OCI-LY1 (cell line): ENCODE data around the gene CLN6.

Experiments
- H2AFZ ChIP-seq: fragments of 200-600 bp; sonication (generic), shearing (Covaris generic); 2 replicates; pipeline ENCODE4 v1.6.0; 2014; ENCODE audit warnings: antibody characterized with exemption, mild to moderate bottlenecking, low read length
- H3F3A ChIP-seq: fragments of 200-600 bp; sonication (generic), shearing (Covaris generic); 2 replicates; pipeline ENCODE4 v1.6.0; 2014; ENCODE audit warnings: mild to moderate bottlenecking, antibody characterized with exemption, low read length, moderate library complexity; ENCODE audit not compliant: insufficient read depth
- H3K27ac ChIP-seq: fragments of 200-600 bp; sonication (generic); 2 replicates; pipeline ENCODE4 v1.5.1; 2014; ENCODE audit warnings: low read length, mixed run types, mild to moderate bottlenecking, low read depth; ENCODE audit not compliant: poor library complexity, severe bottlenecking
- H3K27me3 ChIP-seq: fragments of 200-600 bp; sonication (generic); 2 replicates; pipeline ENCODE4 v1.6.0; 2014; ENCODE audit warnings: antibody characterized with exemption, mild to moderate bottlenecking, low read length, moderate library complexity; ENCODE audit not compliant: insufficient read depth
- H3K36me3 ChIP-seq: fragments of 200-600 bp; sonication (generic); 2 replicates; pipeline ENCODE4 v1.6.1; 2014; ENCODE audit warnings: mild to moderate bottlenecking, antibody characterized with exemption, low read length, moderate library complexity, mixed read lengths; ENCODE audit not compliant: insufficient read depth
- H3K4me1 ChIP-seq: fragments of 200-600 bp; sonication (generic); 2 replicates; pipeline ENCODE4 v1.5.1; 2014; ENCODE audit warnings: mild to moderate bottlenecking, low read length, moderate library complexity; ENCODE audit not compliant: insufficient read depth, severe bottlenecking
- H3K4me2 ChIP-seq: fragments of 200-600 bp; sonication (generic), shearing (Covaris generic); 2 replicates; pipeline ENCODE4 v1.6.1; 2014; ENCODE audit warnings: low read length
- H3K4me3 ChIP-seq: fragments of 200-600 bp; sonication (generic); 2 replicates; pipeline ENCODE4 v1.5.1; 2014; ENCODE audit warnings: low read length, low read depth, mild to moderate bottlenecking, mixed read lengths; ENCODE audit not compliant: poor library complexity, severe bottlenecking
- H3K79me2 ChIP-seq: fragments of 200-600 bp; shearing (Covaris generic); 2 replicates; pipeline ENCODE4 v1.6.1; 2016; ENCODE audit warnings: mixed run types, low read length, mixed read lengths; ENCODE audit not compliant: insufficient read depth
- H3K9ac ChIP-seq: fragments of 200-600 bp; sonication (generic), shearing (Covaris generic); 2 replicates; pipeline ENCODE4 v1.6.1; 2014; ENCODE audit warnings: mild to moderate bottlenecking, low read length, mixed read lengths
- H3K9me2 ChIP-seq: fragments of 200-600 bp; sonication (generic), shearing (Covaris generic); 2 replicates; pipeline ENCODE4 v1.6.1; 2014; ENCODE audit warnings: low read depth, mild to moderate bottlenecking, low read length, mixed read lengths
- H3K9me3 ChIP-seq: fragments of 200-600 bp; shearing (Covaris generic); 2 replicates; pipeline ENCODE4 v1.6.1; 2014; ENCODE audit warnings: low read length, mixed read lengths
- H4K20me1 ChIP-seq: fragments of 200-600 bp; sonication (generic), shearing (Covaris generic); 2 replicates; pipeline ENCODE4 v1.6.0; 2016; ENCODE audit warnings: mild to moderate bottlenecking, low read length; ENCODE audit not compliant: insufficient read depth
- EZH2 ChIP-seq: fragments of 200-600 bp; sonication (generic), shearing (Covaris generic); IDR thresholded peaks from 2 replicates; pipeline ENCODE4 v1.8.0; 2017; ENCODE audit warnings: borderline replicate concordance, mixed run types, mild to moderate bottlenecking, antibody characterized with exemption, low read length, moderate library complexity, mixed read lengths
- TF ChIP-seq, protein P1 (sequence below): fragments of 200-600 bp; sonication (generic), shearing (Covaris generic); IDR thresholded peaks from 2 replicates; pipeline ENCODE4 v1.5.1; 2017; ENCODE audit warnings: mild to moderate bottlenecking, antibody characterized with exemption, low read length, moderate library complexity, mixed read lengths

Gene CLN6

DNA sequence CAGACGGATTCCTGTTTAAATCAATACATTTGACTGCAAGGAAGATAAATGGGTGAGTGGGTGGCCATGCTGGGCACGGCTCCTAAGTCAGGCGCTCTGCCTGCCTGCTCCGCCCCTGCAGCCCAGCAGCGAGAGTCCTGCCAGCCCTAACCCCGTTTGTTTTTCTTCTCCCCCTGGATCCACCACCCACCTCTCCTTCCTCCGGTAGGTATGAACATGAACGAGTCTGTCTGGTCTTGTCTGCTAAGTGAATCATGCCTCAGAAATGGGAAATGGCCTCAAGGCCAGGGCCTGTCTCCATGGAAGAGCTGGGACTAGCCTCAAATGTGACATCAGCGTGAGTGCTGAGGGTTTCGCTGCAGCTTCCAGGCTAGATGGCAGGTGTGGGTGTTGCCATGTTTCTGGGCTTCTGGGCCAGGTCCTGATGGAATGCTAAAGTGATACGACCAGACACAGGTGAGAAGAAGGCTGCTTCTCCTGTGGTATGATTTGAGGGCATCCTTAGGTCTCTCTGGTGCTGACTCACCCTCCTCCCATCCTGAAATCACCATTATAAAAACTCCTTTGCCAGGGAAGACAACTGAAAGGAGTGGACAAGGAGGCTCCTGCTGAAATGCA, 42.4 kb upstream of the CLN6 start:
- TF ChIP-seq, protein P1, sequence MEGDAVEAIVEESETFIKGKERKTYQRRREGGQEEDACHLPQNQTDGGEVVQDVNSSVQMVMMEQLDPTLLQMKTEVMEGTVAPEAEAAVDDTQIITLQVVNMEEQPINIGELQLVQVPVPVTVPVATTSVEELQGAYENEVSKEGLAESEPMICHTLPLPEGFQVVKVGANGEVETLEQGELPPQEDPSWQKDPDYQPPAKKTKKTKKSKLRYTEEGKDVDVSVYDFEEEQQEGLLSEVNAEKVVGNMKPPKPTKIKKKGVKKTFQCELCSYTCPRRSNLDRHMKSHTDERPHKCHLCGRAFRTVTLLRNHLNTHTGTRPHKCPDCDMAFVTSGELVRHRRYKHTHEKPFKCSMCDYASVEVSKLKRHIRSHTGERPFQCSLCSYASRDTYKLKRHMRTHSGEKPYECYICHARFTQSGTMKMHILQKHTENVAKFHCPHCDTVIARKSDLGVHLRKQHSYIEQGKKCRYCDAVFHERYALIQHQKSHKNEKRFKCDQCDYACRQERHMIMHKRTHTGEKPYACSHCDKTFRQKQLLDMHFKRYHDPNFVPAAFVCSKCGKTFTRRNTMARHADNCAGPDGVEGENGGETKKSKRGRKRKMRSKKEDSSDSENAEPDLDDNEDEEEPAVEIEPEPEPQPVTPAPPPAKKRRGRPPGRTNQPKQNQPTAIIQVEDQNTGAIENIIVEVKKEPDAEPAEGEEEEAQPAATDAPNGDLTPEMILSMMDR, result no peak
- no peak for TF ChIP-seq EZH2
- Histone ChIP-seq H3K4me1 (peaks cover 3% of the 10 kb centered on the region), H3K27ac (no peak overlapping the region), H3K36me3 (no peaks in the 10 kb centered on the region), H3K4me3 (no peak overlapping the region), H4K20me1 (no peaks in the 10 kb centered on the region), H3K9me3 (no peaks in the 10 kb centered on the region), H3K9me2 (no peaks in the 10 kb centered on the region), H3K27me3 (no peaks in the 10 kb centered on the region), H3K79me2 (no peaks in the 10 kb centered on the region), H3K9ac (no peak overlapping the region), H2AFZ (no peak overlapping the region), H3F3A (no peaks in the 10 kb centered on the region), H3K4me2 (no peak overlapping the region)

DNA sequence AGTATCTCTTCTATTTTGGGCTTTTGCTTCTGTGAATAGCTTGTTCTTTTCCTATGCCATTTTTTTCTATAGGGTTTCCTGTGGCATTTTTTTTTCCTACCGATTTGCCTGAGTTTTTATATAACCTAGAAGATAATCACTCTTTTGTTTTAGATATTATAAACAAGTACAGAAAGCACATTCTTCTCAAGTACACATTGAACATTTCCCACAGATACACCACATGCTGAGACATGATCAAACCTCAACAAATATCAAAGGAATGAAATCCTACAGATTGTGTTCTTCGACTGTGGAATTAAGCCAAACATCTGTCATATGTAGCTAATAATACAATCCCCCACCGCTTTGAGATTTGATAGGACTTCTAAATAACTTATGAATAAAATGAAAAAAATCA, 38.9 kb upstream of the CLN6 start:
- H3K9ac ChIP-seq, result no peak overlapping the region
- TF ChIP-seq EZH2, result no peak
- TF ChIP-seq, protein P1, result no peak

DNA sequence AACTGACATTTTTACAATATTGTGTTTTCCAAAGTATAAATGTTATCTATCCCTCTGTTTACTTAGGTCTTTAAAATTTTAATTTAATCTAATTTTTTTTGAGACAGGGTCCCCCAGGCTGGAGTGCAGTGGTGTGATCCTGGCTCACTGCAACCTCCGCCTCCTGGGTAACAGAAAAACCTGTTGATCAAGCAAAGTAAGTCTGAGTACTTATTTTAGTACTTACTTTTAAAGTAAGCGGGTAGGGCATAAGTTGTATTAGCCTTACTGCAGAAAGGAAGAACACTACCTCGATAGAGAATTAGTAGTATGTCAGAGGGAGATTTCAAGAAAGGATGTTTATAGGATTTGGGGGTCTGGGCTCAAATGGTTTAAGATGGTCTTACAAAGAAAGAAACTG, 36.1 kb upstream of the CLN6 start:
- no peaks in the 10 kb centered on the region for H3K4me1 ChIP-seq
- no peaks in the 10 kb centered on the region for H3K9me2 ChIP-seq
- H3K27ac ChIP-seq, result no peak overlapping the region
- no peak overlapping the region for H3K4me3 ChIP-seq
- H3F3A ChIP-seq, result no peaks in the 10 kb centered on the region
- H3K4me2 ChIP-seq, result no peak overlapping the region
- no peaks in the 10 kb centered on the region for H4K20me1 ChIP-seq
- no peak overlapping the region for H2AFZ ChIP-seq
- TF ChIP-seq, protein P1, result no peak
- no peak for TF ChIP-seq EZH2
- no peaks in the 10 kb centered on the region for H3K36me3 ChIP-seq
- H3K9ac ChIP-seq, result no peak overlapping the region
- peaks cover 3% of the 10 kb centered on the region; the same call in 1 of the 2 replicates for H3K27me3 ChIP-seq
- H3K79me2 ChIP-seq, result no peaks in the 10 kb centered on the region
- no peaks in the 10 kb centered on the region for H3K9me3 ChIP-seq

More for the DNA sequence above, 38.9 kb upstream of the CLN6 start:
- no peaks in the 10 kb centered on the region for H3K36me3 ChIP-seq
- no peak overlapping the region for H3K4me2 ChIP-seq
- no peaks in the 10 kb centered on the region for H3K27me3 ChIP-seq
- H3K79me2 ChIP-seq, result no peaks in the 10 kb centered on the region
- no peaks in the 10 kb centered on the region for H3K9me3 ChIP-seq
- H3K9me2 ChIP-seq, result no peaks in the 10 kb centered on the region
- no peaks in the 10 kb centered on the region for H3F3A ChIP-seq
- no peak overlapping the region for H3K27ac ChIP-seq
- no peak overlapping the region for H3K4me3 ChIP-seq
- no peak overlapping the region for H2AFZ ChIP-seq
- no peaks in the 10 kb centered on the region for H4K20me1 ChIP-seq
- H3K4me1 ChIP-seq, result no peaks in the 10 kb centered on the region
